ENCODE data around the gene KRT75.

DNA sequence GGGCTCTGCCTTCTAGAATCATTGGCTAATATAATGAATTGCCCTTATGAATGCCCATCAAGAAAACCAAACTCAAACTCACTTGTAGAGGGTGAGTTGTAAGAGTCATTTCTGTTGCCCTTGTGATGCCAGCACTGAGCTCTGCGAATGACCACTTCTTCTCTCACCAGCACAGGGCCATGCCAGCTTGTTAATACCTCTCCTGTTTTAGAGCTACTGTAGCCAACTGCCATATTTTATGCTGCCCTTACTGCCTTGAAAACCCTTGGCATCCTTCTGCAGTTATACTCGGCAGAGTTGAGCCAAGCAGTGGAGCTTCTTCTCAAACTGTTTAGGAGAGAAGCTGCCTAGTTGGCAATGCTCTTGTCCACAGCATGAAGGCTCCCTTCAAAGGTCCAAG, 8.1 kb downstream of the KRT75 start:
- TF ChIP-seq, protein P1, sequence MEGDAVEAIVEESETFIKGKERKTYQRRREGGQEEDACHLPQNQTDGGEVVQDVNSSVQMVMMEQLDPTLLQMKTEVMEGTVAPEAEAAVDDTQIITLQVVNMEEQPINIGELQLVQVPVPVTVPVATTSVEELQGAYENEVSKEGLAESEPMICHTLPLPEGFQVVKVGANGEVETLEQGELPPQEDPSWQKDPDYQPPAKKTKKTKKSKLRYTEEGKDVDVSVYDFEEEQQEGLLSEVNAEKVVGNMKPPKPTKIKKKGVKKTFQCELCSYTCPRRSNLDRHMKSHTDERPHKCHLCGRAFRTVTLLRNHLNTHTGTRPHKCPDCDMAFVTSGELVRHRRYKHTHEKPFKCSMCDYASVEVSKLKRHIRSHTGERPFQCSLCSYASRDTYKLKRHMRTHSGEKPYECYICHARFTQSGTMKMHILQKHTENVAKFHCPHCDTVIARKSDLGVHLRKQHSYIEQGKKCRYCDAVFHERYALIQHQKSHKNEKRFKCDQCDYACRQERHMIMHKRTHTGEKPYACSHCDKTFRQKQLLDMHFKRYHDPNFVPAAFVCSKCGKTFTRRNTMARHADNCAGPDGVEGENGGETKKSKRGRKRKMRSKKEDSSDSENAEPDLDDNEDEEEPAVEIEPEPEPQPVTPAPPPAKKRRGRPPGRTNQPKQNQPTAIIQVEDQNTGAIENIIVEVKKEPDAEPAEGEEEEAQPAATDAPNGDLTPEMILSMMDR (conservative IDR thresholded peaks at IDR 0.05; ENCODE audit: low read depth, low read length): no peak
- TF ChIP-seq EZH2 (IDR thresholded peaks at IDR 0.05; ENCODE audit: borderline replicate concordance, low read depth, low read length, poor library complexity, severe bottlenecking): no peak

Data from A673 (cell line).